Large intestine (tissue), 12 donors: ENCODE measurements around the gene MRPS12. TPM values are rescaled to one million over a fixed set of nuclear protein-coding genes. Genes with fewer than 3 reads are reported as not detected.
"Not testable (repeated sequence)": the region's sequence is repeated elsewhere in the genome, so short reads cannot be mapped to it uniquely, and the experiment has no call there.

Experiments
- DNase-seq, 2 donors: peaks; one replicate each; pipeline versions ENCODE4 v3.0.0 to v3.0.0-alpha.2; 2013
- H3K27ac ChIP-seq: one replicate; pipeline ENCODE4 v1.5.1; 2013; ENCODE audit warnings: low read length
- H3K27me3 ChIP-seq: 2 replicates; pipeline ENCODE4 v1.6.1; 2013; ENCODE audit warnings: low read length; ENCODE audit not compliant: control insufficient read depth, insufficient read depth
- H3K36me3 ChIP-seq: 2 replicates; pipeline ENCODE4 v1.6.1; 2013; ENCODE audit warnings: low read length; ENCODE audit not compliant: control insufficient read depth, insufficient read depth
- H3K4me1 ChIP-seq: one replicate; pipeline ENCODE4 v1.6.1; 2013; ENCODE audit warnings: low read length; ENCODE audit not compliant: control insufficient read depth, insufficient read depth
- H3K4me3 ChIP-seq: one replicate; pipeline ENCODE4 v1.5.1; 2013; ENCODE audit warnings: low read length
- H3K9me3 ChIP-seq: one replicate; pipeline ENCODE4 v1.6.1; 2013; ENCODE audit warnings: mild to moderate bottlenecking, low read depth, low read length, moderate library complexity; ENCODE audit not compliant: control insufficient read depth
- WGBS: methylation state at CpG from one replicate; pipeline ENCODE4 v1.1.5; 2013; ENCODE audit warnings: low lambda C conversion rate; ENCODE audit not compliant: insufficient coverage; 5-methylcytosine and 5-hydroxymethylcytosine counted together
- long read RNA-seq, 11 donors: transcript quantifications; one replicate each; lab custom pipeline, GENCODE V29; 2026
- polyA plus RNA-seq: library from polyadenylated mRNA; unstranded; fragments of 120-200 nt; gene quantifications from one replicate; pipeline ENCODE4 v1.2.1, GENCODE V29; 2013

Gene MRPS12
- polyA plus RNA-seq: 23.5 TPM
- long read RNA-seq, donor 1, transcript MRPS12-201 (3 exons, 1,207 nt): major isoform, 17 of 30 reads
- long read RNA-seq, donor 1, partial matches to known transcripts: 9 of 30 reads
- long read RNA-seq, donor 1, other reads (novel, unspliced or antisense): 0 of 30 reads
- long read RNA-seq, donor 2, transcript MRPS12-201 (3 exons, 1,207 nt): major isoform, 19 of 25 reads
- long read RNA-seq, donor 2, partial matches to known transcripts: 0 of 25 reads
- long read RNA-seq, donor 2, other reads (novel, unspliced or antisense): 0 of 25 reads
- long read RNA-seq, donor 3: 0 reads
- long read RNA-seq, donor 4, partial matches to known transcripts: 0 of 2 reads
- long read RNA-seq, donor 4, other reads (novel, unspliced or antisense): 0 of 2 reads
- long read RNA-seq, donor 5, transcript MRPS12-201 (3 exons, 1,207 nt): major isoform, 8 of 8 reads
- long read RNA-seq, donor 5, partial matches to known transcripts: 0 of 8 reads
- long read RNA-seq, donor 5, other reads (novel, unspliced or antisense): 0 of 8 reads
- long read RNA-seq, donor 6, transcript MRPS12-201 (3 exons, 1,207 nt): major isoform, 14 of 22 reads
- long read RNA-seq, donor 6, transcript MRPS12-203 (2 exons, 1,220 nt): minor isoform, 7 of 22 reads
- long read RNA-seq, donor 6, partial matches to known transcripts: 0 of 22 reads
- long read RNA-seq, donor 6, other reads (novel, unspliced or antisense): 0 of 22 reads
- long read RNA-seq, donor 7, partial matches to known transcripts: 0 of 7 reads
- long read RNA-seq, donor 7, other reads (novel, unspliced or antisense): 0 of 7 reads
- long read RNA-seq, donor 8, transcript MRPS12-203 (2 exons, 1,220 nt): minor isoform, 5 of 20 reads
- long read RNA-seq, donor 8, transcript MRPS12-201 (3 exons, 1,207 nt): major isoform, 14 of 20 reads
- long read RNA-seq, donor 8, partial matches to known transcripts: 0 of 20 reads
- long read RNA-seq, donor 8, other reads (novel, unspliced or antisense): 0 of 20 reads
- long read RNA-seq, donor 9, transcript MRPS12-201 (3 exons, 1,207 nt): major isoform, 10 of 15 reads
- long read RNA-seq, donor 9, partial matches to known transcripts: 0 of 15 reads
- long read RNA-seq, donor 9, other reads (novel, unspliced or antisense): 0 of 15 reads
- long read RNA-seq, donor 10, transcript MRPS12-203 (2 exons, 1,220 nt): minor isoform, 6 of 26 reads
- long read RNA-seq, donor 10, transcript MRPS12-201 (3 exons, 1,207 nt): major isoform, 17 of 26 reads
- long read RNA-seq, donor 10, partial matches to known transcripts: 0 of 26 reads
- long read RNA-seq, donor 10, other reads (novel, unspliced or antisense): 0 of 26 reads
- long read RNA-seq, donor 11, transcript MRPS12-201 (3 exons, 1,207 nt): major isoform, 9 of 20 reads
- long read RNA-seq, donor 11, partial matches to known transcripts: 0 of 20 reads
- long read RNA-seq, donor 11, other reads (novel, unspliced or antisense): 5 of 20 reads

- Histone ChIP-seq H3K9me3 (peaks cover 10% of the 10 kb centered on the region), H3K27me3 (no peaks in the 10 kb centered on the region), H3K4me1 (peaks cover 6% of the 10 kb centered on the region), H3K27ac (peak within 1 kb of the TSS; percentile 83), H3K4me3 (peak within 1 kb of the TSS; percentile 88), H3K36me3 (peaks cover 17% of the 10 kb centered on the region)
- no CpG with 5 or more reads among the region's 40 CpGs for WGBS
- DNase-seq: peak; percentile 99
These were observed at the start of gene MRPS12 for GRCh38 chr19:38930776-38931520. Gene MRPS12 (plus strand): TSS chr19:38930944. CDS start chr19:38931295, 351 bp downstream.

GRCh38 chr19:38883286-38883685, 47.5 kb upstream of the MRPS12 start:
- Histone ChIP-seq H3K9me3 (no peaks in the 10 kb centered on the region), H3K27me3 (no peaks in the 10 kb centered on the region), H3K4me1 (peaks cover 31% of the 10 kb centered on the region), H3K27ac (no peak overlapping the region), H3K36me3 (peaks cover 15% of the 10 kb centered on the region), H3K4me3 (no peak overlapping the region)
- DNase-seq: no peak
- no CpG with 5 or more reads among the region's 9 CpGs for WGBS

GRCh38 chr19:38884691-38885090, 46.1 kb upstream of the MRPS12 start:
- not testable (repeated sequence) for H3K27ac ChIP-seq, H3K4me3 ChIP-seq, H3K9me3 ChIP-seq, DNase-seq, H3K27me3 ChIP-seq
- no CpG with 5 or more reads among the region's 3 CpGs for WGBS
- Histone ChIP-seq H3K36me3 (peaks cover 29% of the 10 kb centered on the region), H3K4me1 (peaks cover 17% of the 10 kb centered on the region)

- WGBS: no CpG with 5 or more reads among the region's 17 CpGs
- Histone ChIP-seq H3K36me3 (peaks cover 37% of the 10 kb centered on the region), H3K4me3 (no peak overlapping the region), H3K9me3 (no peaks in the 10 kb centered on the region), H3K27ac (no peak overlapping the region), H3K27me3 (no peaks in the 10 kb centered on the region), H3K4me1 (no peaks in the 10 kb centered on the region)
- DNase-seq: no peak
These were observed 41.9 kb upstream of the MRPS12 start for GRCh38 chr19:38888876-38889275.

- DNase-seq: no peak
- Histone ChIP-seq H3K4me1 (no peaks in the 10 kb centered on the region), H3K36me3 (peaks cover 37% of the 10 kb centered on the region), H3K27ac (no peak overlapping the region), H3K9me3 (no peaks in the 10 kb centered on the region), H3K27me3 (no peaks in the 10 kb centered on the region), H3K4me3 (no peak overlapping the region)
- no CpG with 5 or more reads among the region's 8 CpGs for WGBS
These were observed 40.9 kb upstream of the MRPS12 start for GRCh38 chr19:38889803-38890202.

- no peak overlapping the region for H3K4me3 ChIP-seq
- no peak overlapping the region for H3K27ac ChIP-seq
- peaks cover 37% of the 10 kb centered on the region for H3K36me3 ChIP-seq
- no peaks in the 10 kb centered on the region for H3K4me1 ChIP-seq
- no peak for DNase-seq
- H3K9me3 ChIP-seq: no peaks in the 10 kb centered on the region
- H3K27me3 ChIP-seq: no peaks in the 10 kb centered on the region
These were observed 40.1 kb upstream of the MRPS12 start for GRCh38 chr19:38890686-38891085.

- WGBS: no CpG with 5 or more reads among the region's 6 CpGs
- Histone ChIP-seq H3K27me3 (no peaks in the 10 kb centered on the region), H3K9me3 (no peaks in the 10 kb centered on the region), H3K27ac (no peak overlapping the region), H3K4me1 (no peaks in the 10 kb centered on the region), H3K4me3 (no peak overlapping the region), H3K36me3 (peaks cover 37% of the 10 kb centered on the region)
- DNase-seq: no peak
These were observed 39.0 kb upstream of the MRPS12 start for GRCh38 chr19:38891771-38892170.

GRCh38 chr19:38892841-38893240, 37.9 kb upstream of the MRPS12 start:
- WGBS: 80% methylated on average over 1 of the region's 5 CpGs
- Histone ChIP-seq H3K4me3 (no peak overlapping the region), H3K27ac (no peak overlapping the region), H3K27me3 (no peaks in the 10 kb centered on the region), H3K4me1 (no peaks in the 10 kb centered on the region), H3K9me3 (no peaks in the 10 kb centered on the region), H3K36me3 (peaks cover 37% of the 10 kb centered on the region)
- no peak for DNase-seq

- no peak overlapping the region for H3K27ac ChIP-seq
- no peak overlapping the region for H3K4me3 ChIP-seq
- no peaks in the 10 kb centered on the region for H3K9me3 ChIP-seq
- no peak for DNase-seq
- H3K27me3 ChIP-seq: no peaks in the 10 kb centered on the region
- H3K36me3 ChIP-seq: peaks cover 33% of the 10 kb centered on the region
- WGBS: no CpG with 5 or more reads among the region's 14 CpGs
- H3K4me1 ChIP-seq: peaks cover 4% of the 10 kb centered on the region
These were observed 37.4 kb upstream of the MRPS12 start for GRCh38 chr19:38893341-38893771.
